Ovary (tissue), 3 donors: ENCODE data around the gene AKNA.

Source experiments
- CTCF ChIP-seq, 3 donors: fragments of 450-650 bp in 2 of 3; fragments of 200-600 bp in 1 of 3; IDR thresholded peaks; one replicate each; pipeline versions ENCODE4 v1.5.1 to v1.8.0; 2016 to 2022; ENCODE audit warnings: antibody characterized with exemption in 3 of 3, mild to moderate bottlenecking in 1 of 3
- POLR2A ChIP-seq: fragments of 450-650 bp; IDR thresholded peaks from one replicate; pipeline ENCODE4 v1.6.1; 2017; ENCODE audit warnings: antibody characterized with exemption, mild to moderate bottlenecking, moderate library complexity
- donor health status: DM: no; HTN: no; CAD: no.

DNA sequence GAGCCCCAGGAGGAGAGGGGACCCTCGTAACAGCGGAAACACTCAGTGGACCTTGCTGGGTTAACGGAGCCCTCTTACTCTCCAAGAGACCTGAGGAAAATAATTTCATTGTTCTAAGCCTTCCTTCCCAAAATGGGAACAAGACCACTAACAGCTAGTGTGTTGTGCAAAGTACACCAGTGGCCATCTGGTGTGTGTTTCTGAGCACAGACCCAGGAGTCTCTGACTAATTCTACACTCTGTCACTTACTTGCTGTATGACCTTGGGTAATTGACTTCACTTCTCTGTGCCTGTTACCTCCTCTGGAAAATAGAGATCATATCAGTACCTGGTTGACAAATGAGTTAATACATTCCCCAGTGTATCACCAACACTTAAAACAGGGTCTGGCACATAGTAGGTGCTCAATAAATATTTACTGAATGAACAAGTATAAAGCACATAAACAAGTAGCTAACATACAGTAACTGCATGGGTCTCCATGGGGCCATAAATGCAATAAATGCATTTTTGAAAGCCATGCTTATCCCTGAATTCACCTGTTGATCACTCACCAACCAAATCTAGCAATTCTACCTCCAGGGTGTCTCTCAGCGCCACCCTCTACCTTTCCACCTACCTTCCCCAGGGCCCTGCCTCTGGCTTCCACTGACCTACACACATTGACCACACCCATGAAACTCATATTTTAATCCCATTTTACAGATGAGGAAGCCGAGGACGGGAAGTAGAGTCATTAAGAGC, 44.7 kb upstream of the AKNA start:
- TF ChIP-seq POLR2A = no peak
- no peak for TF ChIP-seq CTCF (IDR thresholded peaks at IDR 0.05)
